IMR-90 (cell line): Measurements from ENCODE around the gene NPAS3.

Experiments used
- BHLHE40 ChIP-seq: fragments of 150-350 bp; IDR thresholded peaks from 2 replicates; pipeline ENCODE4 v1.6.1; 2016; ENCODE audit warnings: mild to moderate bottlenecking, low read depth, low read length
- CEBPB ChIP-seq: IDR thresholded peaks from 2 replicates; pipeline ENCODE4 v1.6.1; 2012; ENCODE audit warnings: low read depth, low read length, improper control_type of control experiment
- CHD1 ChIP-seq: IDR thresholded peaks from 2 replicates; pipeline ENCODE4 v1.6.1; 2012; ENCODE audit warnings: low read depth, low read length, improper control_type of control experiment
- MAFK ChIP-seq: IDR thresholded peaks from 2 replicates; pipeline ENCODE4 v1.6.1; 2012; ENCODE audit warnings: low read depth, low read length, improper control_type of control experiment
- MAZ ChIP-seq: IDR thresholded peaks from 2 replicates; pipeline ENCODE4 v1.6.1; 2012; ENCODE audit warnings: low read depth, mild to moderate bottlenecking, low read length, improper control_type of control experiment, moderate library complexity, borderline replicate concordance
- MXI1 ChIP-seq: IDR thresholded peaks from 2 replicates; pipeline ENCODE4 v1.6.1; 2012; ENCODE audit warnings: low read depth, mild to moderate bottlenecking, low read length, moderate library complexity, borderline replicate concordance
- NFE2L2 ChIP-seq: fragments of 150-350 bp; IDR thresholded peaks from 2 replicates; pipeline ENCODE4 v1.6.1; 2016; ENCODE audit warnings: low read depth, mild to moderate bottlenecking, low read length
- POLR2A ChIP-seq: IDR thresholded peaks from 2 replicates; pipeline ENCODE4 v1.6.1; 2012; ENCODE audit warnings: mild to moderate bottlenecking, low read depth, low read length
- RAD21 ChIP-seq: IDR thresholded peaks from 2 replicates; pipeline ENCODE4 v1.6.1; 2012; ENCODE audit warnings: low read length, improper control_type of control experiment
- RFX5 ChIP-seq: IDR thresholded peaks from 2 replicates; pipeline ENCODE4 v1.8.0; 2012; ENCODE audit warnings: low read depth, mild to moderate bottlenecking, low read length, moderate library complexity
- SMC3 ChIP-seq: fragments of 150-350 bp; IDR thresholded peaks from 2 replicates; pipeline ENCODE4 v1.6.1; 2016; ENCODE audit warnings: low read depth, mild to moderate bottlenecking, antibody characterized with exemption, low read length, moderate library complexity
- TF ChIP-seq, protein P1 (sequence below): conservative IDR thresholded peaks from 2 replicates; pipeline ENCODE4 v1.5.1; 2012; ENCODE audit warnings: mild to moderate bottlenecking, low read depth, low read length, improper control_type of control experiment
- TF ChIP-seq, protein P2 (sequence below): fragments of 150-350 bp; IDR thresholded peaks from 2 replicates; pipeline ENCODE4 v1.6.1; 2017; ENCODE audit warnings: mild to moderate bottlenecking, antibody characterized with exemption, low read length, low read depth

DNA sequence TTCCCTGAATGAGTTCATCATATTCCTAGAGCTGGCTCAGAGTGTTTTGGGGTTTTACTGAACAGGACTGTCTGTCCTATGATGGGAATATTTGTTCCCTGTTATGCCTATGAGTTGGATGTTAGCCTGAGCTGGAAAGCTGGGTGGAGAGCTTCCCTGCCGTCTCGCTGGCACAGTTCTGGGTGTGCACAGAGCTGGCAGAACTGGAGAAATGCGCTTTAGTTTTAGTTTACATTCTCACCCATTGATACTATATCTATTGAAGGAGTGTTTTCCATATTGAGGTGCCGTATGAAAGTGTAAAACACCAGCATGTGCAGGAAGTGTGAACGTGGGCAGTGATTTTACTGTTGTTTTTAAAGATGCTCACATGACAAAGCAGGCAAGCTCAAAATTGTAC, 549.9 kb downstream of the NPAS3 start:
- TF ChIP-seq, protein P1, sequence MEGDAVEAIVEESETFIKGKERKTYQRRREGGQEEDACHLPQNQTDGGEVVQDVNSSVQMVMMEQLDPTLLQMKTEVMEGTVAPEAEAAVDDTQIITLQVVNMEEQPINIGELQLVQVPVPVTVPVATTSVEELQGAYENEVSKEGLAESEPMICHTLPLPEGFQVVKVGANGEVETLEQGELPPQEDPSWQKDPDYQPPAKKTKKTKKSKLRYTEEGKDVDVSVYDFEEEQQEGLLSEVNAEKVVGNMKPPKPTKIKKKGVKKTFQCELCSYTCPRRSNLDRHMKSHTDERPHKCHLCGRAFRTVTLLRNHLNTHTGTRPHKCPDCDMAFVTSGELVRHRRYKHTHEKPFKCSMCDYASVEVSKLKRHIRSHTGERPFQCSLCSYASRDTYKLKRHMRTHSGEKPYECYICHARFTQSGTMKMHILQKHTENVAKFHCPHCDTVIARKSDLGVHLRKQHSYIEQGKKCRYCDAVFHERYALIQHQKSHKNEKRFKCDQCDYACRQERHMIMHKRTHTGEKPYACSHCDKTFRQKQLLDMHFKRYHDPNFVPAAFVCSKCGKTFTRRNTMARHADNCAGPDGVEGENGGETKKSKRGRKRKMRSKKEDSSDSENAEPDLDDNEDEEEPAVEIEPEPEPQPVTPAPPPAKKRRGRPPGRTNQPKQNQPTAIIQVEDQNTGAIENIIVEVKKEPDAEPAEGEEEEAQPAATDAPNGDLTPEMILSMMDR, result no peak
- TF ChIP-seq NFE2L2 (no peak), RAD21 (no peak), POLR2A (no peak), MAFK (no peak), RFX5 (no peak), BHLHE40 (no peak), CEBPB (no peak), SMC3 (no peak), MAZ (no peak), CHD1 (no peak), MXI1 (no peak)
- TF ChIP-seq, protein P2, sequence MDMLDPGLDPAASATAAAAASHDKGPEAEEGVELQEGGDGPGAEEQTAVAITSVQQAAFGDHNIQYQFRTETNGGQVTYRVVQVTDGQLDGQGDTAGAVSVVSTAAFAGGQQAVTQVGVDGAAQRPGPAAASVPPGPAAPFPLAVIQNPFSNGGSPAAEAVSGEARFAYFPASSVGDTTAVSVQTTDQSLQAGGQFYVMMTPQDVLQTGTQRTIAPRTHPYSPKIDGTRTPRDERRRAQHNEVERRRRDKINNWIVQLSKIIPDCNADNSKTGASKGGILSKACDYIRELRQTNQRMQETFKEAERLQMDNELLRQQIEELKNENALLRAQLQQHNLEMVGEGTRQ, result no peak
